ENCODE measurements around the gene FOXN3. TPM values are rescaled to one million over a fixed set of nuclear protein-coding genes. Genes with fewer than 3 reads are reported as not detected.

The FOXN3 gene
- total and polyA plus RNA-seq, 2 donors (not counting 3 experiments of a cell fraction or from before 2014, with no cell fraction given): 16.9 to 41.8 TPM

DNA sequence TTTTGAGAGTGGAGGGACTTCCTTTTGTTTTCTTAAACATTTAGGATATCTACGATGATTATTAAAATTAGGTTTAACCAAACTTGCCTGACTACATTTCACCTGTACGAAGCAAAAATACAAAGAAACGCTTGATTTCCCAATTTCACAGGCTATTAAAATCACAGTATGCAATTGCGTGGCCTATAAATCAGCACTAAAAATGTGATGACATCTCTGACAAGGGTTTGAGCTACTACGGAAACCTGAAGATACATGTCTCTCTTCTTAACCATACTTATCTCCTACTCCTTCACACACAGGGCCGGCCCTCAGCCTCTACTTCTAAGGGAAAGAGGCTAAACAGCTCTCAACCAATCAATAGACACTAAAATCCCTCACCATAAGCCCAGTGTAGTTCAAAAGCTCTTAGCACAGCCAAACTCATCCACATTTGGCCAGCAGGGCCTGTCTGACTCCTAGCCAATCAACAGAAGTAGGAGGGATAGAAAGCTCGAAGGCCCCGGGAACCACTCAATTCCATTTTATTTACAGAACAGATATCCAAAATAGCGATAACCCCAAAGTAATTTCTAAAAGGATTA, 137.3 kb downstream of the FOXN3 start:
- BruUV-seq (replicated peaks): no TSS peak
- Histone ChIP-seq H3K4me3 (replicated peaks in 1 of 3; ENCODE audit: insufficient read depth in 1 of 3, low read depth in 1 of 3, low read length in 3 of 3) (no peak overlapping the region), H3K9ac (replicated peaks; ENCODE audit: extremely low read depth, insufficient read depth, low read length) (no peak overlapping the region), H3K9me1 (replicated peaks; ENCODE audit: control insufficient read depth, extremely low read depth, insufficient read depth, low read length) (no peaks in the 10 kb centered on the region), H3K9me3 (replicated peaks; ENCODE audit: control insufficient read depth, insufficient read depth, low read length) (no peaks in the 10 kb centered on the region), H3K27me3 (ENCODE audit: control insufficient read depth in 2 of 2, insufficient read depth in 2 of 2, low read length in 2 of 2) (no peaks in the 10 kb centered on the region), H3K4me1 (ENCODE audit: control insufficient read depth, extremely low read depth, insufficient read depth, low read length) (peaks cover 3% of the 10 kb centered on the region), H3K27ac (ENCODE audit: insufficient read depth, low read depth, low read length) (no peak overlapping the region), H3K4me2 (ENCODE audit: insufficient read depth, low read length) (no peak overlapping the region), H4K20me1 (replicated peaks; ENCODE audit: control insufficient read depth, extremely low read depth, insufficient read depth, low read length) (no peaks in the 10 kb centered on the region), H2AFZ (ENCODE audit: low read depth, low read length) (no peak overlapping the region), H3K36me3 (ENCODE audit: control insufficient read depth in 2 of 2, extremely low read depth in 1 of 2, insufficient read depth in 2 of 2, low read length in 2 of 2) (no peaks in the 10 kb centered on the region), H3K79me2 (ENCODE audit: control insufficient read depth, insufficient read depth, low read length) (no peaks in the 10 kb centered on the region)
- POLR2A ChIA-PET: no interaction called here
- dilution Hi-C loops (cut with MboI; ENCODE audit: extremely low pct_ligation_motif_present, low sequenced_read_pairs): no loop called here
- intact Hi-C loops (cut with micrococcal nuclease): no loop called here
- no peak for TF ChIP-seq POLR2AphosphoS5 (IDR thresholded peaks at IDR 0.05; ENCODE audit: insufficient read depth, low read depth, low read length)
- no peak for TF ChIP-seq EZH2 (IDR thresholded peaks at IDR 0.05; ENCODE audit: borderline replicate concordance, low read depth, low read length, severe bottlenecking)
- TF ChIP-seq MAX (IDR thresholded peaks at IDR 0.05; ENCODE audit: insufficient read depth, insufficient read length): no peak
- TF ChIP-seq MYC (IDR thresholded peaks at IDR 0.05; ENCODE audit: low read depth, low read length): no peak
- TF ChIP-seq JUN (IDR thresholded peaks at IDR 0.05; ENCODE audit: borderline replicate concordance, insufficient read depth, insufficient read length, low read depth): no peak
- TF ChIP-seq FOS (IDR thresholded peaks at IDR 0.05; ENCODE audit: borderline replicate concordance, insufficient read depth, low read length): no peak
- FAIRE-seq (no peak), DNase-seq (ENCODE audit: low read depth, low spot score) (no peak)
- CTCF ChIA-PET: no interaction called here

- TF ChIP-seq POLR2AphosphoS5 (IDR thresholded peaks at IDR 0.05; ENCODE audit: insufficient read depth, low read depth, low read length): no peak
- no peak for TF ChIP-seq POLR2A (IDR thresholded peaks at IDR 0.05; ENCODE audit: low read depth, low read length)
- no peak for TF ChIP-seq CTCF (IDR thresholded peaks at IDR 0.05; ENCODE audit: extremely low read depth in 1 of 2, insufficient read depth in 1 of 2, low read depth in 1 of 2, low read length in 2 of 2)
- TF ChIP-seq JUN (IDR thresholded peaks at IDR 0.05; ENCODE audit: borderline replicate concordance, insufficient read depth, insufficient read length, low read depth): no peak
- TF ChIP-seq EZH2 (IDR thresholded peaks at IDR 0.05; ENCODE audit: borderline replicate concordance, low read depth, low read length, severe bottlenecking): no peak
- TF ChIP-seq GATA2 (IDR thresholded peaks at IDR 0.05; ENCODE audit: insufficient read depth, insufficient read length, low read depth, low read length): no peak
- TF ChIP-seq MAX (IDR thresholded peaks at IDR 0.05; ENCODE audit: insufficient read depth, insufficient read length): no peak
- no peak for TF ChIP-seq MYC (IDR thresholded peaks at IDR 0.05; ENCODE audit: low read depth, low read length)
- TF ChIP-seq FOS (IDR thresholded peaks at IDR 0.05; ENCODE audit: borderline replicate concordance, insufficient read depth, low read length): no peak
- no peak for FAIRE-seq
Observed at GRCh38 chr14:89277203-89277602, 139.8 kb downstream of the FOXN3 start.

More at GRCh38 chr14:89277203-89277602, 139.8 kb downstream of the FOXN3 start:
- Histone ChIP-seq H2AFZ (ENCODE audit: low read depth, low read length) (no peak overlapping the region), H3K4me1 (ENCODE audit: control insufficient read depth, extremely low read depth, insufficient read depth, low read length) (no peaks in the 10 kb centered on the region), H3K4me3 (replicated peaks in 1 of 3; ENCODE audit: insufficient read depth in 1 of 3, low read depth in 1 of 3, low read length in 3 of 3) (no peak overlapping the region), H3K9ac (replicated peaks; ENCODE audit: extremely low read depth, insufficient read depth, low read length) (no peak overlapping the region), H3K9me1 (replicated peaks; ENCODE audit: control insufficient read depth, extremely low read depth, insufficient read depth, low read length) (no peaks in the 10 kb centered on the region), H3K27ac (ENCODE audit: insufficient read depth, low read depth, low read length) (no peak overlapping the region), H4K20me1 (replicated peaks; ENCODE audit: control insufficient read depth, extremely low read depth, insufficient read depth, low read length) (no peaks in the 10 kb centered on the region), H3K9me3 (replicated peaks; ENCODE audit: control insufficient read depth, insufficient read depth, low read length) (no peaks in the 10 kb centered on the region), H3K79me2 (ENCODE audit: control insufficient read depth, insufficient read depth, low read length) (no peaks in the 10 kb centered on the region), H3K36me3 (ENCODE audit: control insufficient read depth in 2 of 2, extremely low read depth in 1 of 2, insufficient read depth in 2 of 2, low read length in 2 of 2) (no peaks in the 10 kb centered on the region), H3K27me3 (ENCODE audit: control insufficient read depth in 2 of 2, insufficient read depth in 2 of 2, low read length in 2 of 2) (no peaks in the 10 kb centered on the region), H3K4me2 (ENCODE audit: insufficient read depth, low read length) (no peak overlapping the region)
- no peak for DNase-seq (ENCODE audit: low read depth, low spot score)
- dilution Hi-C loops (cut with MboI; ENCODE audit: extremely low pct_ligation_motif_present, low sequenced_read_pairs): no loop called here
- intact Hi-C loops (cut with micrococcal nuclease): no loop called here
- no TSS peak for BruUV-seq (replicated peaks)
- POLR2A ChIA-PET: no interaction called here
- CTCF ChIA-PET: interaction anchor here (1.1 kb wide), 1 partner anchor 17 kb away, joined by 4 read pairs; no protein-coding TSS in a partner anchor
